AG09319 (cell line): Measurements from ENCODE around the gene SPTA1.
"Not testable (repeated sequence)": the region's sequence is repeated elsewhere in the genome, so short reads cannot be mapped to it uniquely, and the experiment has no call there.

Experiments
- DNase-seq: peaks from one replicate; pipeline ENCODE4 v3.0.0-alpha.2; 2010; ENCODE audit warnings: low read depth; ENCODE audit errors: extremely low read depth
- TF ChIP-seq, protein P1 (sequence below): IDR thresholded peaks from 2 replicates; pipeline ENCODE4 v1.5.1; 2011; ENCODE audit warnings: low read depth, mild to moderate bottlenecking, inconsistent platforms, low read length, moderate library complexity

SPTA1 gene

DNA sequence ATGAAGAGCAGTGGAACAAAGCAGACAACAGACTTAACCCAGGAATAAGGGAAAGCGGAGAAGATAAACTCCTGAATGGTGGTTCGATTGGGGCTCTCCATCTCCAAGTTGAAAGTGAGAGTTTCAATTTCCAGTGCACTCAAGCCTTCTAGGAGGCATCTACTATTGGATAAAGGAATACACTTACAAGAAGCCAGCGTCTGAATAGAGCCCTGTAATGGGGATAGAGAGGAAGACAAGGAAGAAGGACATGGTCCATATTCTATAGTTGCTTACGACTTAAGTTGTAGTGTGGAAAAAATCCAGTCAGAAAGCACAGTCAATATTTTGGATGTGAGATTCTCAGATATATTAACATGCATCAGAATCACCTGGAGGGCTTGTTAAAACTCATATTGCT is 14.0 kb upstream of the SPTA1 start, which contains the start of gene OR6K2:
Gene OR6K2, minus strand, starts transcription at position 101 of the 400 bp plus-strand sequence. Its CDS starts 0 bp downstream, at position 101.
- TF ChIP-seq, protein P1, sequence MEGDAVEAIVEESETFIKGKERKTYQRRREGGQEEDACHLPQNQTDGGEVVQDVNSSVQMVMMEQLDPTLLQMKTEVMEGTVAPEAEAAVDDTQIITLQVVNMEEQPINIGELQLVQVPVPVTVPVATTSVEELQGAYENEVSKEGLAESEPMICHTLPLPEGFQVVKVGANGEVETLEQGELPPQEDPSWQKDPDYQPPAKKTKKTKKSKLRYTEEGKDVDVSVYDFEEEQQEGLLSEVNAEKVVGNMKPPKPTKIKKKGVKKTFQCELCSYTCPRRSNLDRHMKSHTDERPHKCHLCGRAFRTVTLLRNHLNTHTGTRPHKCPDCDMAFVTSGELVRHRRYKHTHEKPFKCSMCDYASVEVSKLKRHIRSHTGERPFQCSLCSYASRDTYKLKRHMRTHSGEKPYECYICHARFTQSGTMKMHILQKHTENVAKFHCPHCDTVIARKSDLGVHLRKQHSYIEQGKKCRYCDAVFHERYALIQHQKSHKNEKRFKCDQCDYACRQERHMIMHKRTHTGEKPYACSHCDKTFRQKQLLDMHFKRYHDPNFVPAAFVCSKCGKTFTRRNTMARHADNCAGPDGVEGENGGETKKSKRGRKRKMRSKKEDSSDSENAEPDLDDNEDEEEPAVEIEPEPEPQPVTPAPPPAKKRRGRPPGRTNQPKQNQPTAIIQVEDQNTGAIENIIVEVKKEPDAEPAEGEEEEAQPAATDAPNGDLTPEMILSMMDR, result no peak
- DNase-seq, result no peak

DNA sequence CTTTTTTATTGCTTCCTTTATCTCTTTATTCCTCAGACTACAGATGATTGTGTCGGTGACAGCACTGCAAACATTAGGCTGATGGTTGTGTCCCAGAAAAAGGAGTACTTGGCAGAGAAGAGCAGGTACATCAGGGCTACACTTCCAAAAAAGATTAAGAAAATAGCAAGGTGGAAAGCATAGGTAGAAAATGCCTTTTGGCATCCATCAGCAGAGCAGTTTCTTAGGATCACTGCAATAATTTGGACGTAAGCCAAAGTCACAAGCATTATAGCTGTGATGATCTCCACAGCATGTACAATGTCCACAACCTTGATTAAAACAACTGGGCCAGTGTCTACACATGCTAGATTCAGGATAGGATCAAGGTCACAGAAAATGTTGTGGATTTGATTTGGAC is 8.1 kb upstream of the SPTA1 start:
- DNase-seq, result no peak
- TF ChIP-seq, protein P1, result no peak

DNA sequence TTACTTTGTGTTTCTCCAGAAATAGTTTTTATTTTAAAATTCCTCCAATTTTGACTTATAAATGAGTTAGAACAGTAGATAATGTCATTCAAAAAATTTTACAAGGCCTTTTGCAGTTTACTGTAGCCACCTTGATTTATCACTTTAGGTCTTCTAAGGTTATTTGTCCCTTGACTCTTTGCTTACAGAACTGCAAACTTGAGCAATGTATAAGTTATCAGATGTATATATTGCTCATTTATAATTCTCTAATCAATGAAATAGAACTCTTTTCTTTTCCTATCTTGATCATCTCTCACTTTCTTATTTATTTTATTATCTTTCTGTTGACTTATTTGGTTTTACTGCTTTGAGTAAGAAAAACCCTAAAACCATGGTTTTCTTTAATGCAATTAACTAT is 5.8 kb upstream of the SPTA1 start:
- TF ChIP-seq, protein P1, result no peak
- no peak for DNase-seq

DNA sequence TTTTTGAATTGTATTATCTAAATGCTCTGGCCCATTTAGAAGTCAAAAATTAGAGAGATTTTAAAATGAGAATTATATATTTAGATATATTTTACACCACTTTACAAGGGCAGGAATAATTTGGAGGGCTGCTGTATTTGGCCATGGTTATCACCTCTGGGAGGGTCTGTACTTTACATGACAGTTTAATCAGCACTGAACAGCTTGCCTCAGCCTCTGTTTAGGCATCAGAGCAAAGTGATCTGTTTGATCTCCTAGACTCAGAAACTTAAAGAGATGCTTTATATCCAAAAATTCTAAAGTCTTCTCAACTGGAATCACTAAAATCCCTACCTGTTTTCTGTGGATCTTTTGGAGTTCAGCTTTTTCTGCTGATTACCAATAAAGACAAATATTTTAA is 5.4 kb upstream of the SPTA1 start:
- DNase-seq, result no peak
- TF ChIP-seq, protein P1, result no peak

DNA sequence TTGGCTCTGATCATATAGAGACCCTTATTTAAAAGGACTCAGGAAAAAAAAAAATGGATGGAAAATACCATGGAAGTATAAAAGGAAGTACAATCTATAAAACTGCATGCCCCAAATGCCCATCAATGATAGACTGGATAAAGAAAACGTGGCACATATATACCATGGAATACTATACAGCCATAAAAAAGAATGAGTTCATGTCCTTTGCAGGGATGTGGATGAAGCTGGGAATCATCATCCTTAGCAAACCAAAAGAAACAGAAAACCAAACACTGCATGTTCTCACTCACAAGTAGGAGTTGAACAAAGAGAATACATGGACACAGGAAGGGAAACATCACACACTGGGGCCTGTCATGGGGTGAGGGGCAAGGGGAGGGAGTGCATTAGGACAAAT is 4.6 kb upstream of the SPTA1 start:
- not testable (repeated sequence) for DNase-seq

DNA sequence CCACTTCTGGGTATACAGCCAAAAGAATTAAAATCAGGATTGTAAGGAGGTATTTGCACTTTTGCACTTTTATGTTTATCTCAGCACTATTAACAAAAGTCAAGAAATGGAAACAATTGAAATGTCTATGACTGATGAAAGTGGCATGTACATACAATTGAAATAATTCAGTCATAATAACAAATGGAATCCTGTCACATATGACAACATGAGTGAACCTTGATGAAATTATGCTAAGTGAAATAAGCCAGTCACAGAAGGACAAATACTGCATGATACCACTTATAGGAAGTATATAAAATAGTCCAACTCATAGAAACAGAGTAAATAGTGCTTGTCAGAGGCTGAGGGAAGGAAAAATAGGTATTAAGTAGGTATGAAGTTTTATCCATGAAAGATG is 3.4 kb upstream of the SPTA1 start:
- DNase-seq, result no peak
- TF ChIP-seq, protein P1, result no peak

DNA sequence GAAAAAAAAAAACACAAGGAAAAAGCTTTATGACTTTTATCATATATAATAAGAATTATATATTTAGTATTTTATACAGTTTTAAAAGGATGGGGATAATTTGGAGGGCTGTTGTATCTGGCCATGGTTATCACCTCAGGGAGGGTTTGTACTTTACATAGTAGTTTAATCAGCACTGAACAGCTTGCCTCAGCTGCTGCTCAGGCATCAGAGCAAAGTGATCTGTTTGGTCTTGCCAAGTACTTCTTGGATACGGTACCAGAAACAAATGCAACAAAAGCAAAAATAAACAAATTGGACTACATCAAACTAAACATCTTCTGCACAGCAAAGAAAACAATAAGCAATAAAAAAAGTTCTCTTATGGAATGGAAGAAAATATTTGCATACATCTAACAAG is 2.6 kb upstream of the SPTA1 start:
- TF ChIP-seq, protein P1, result no peak
- DNase-seq, result no peak

DNA sequence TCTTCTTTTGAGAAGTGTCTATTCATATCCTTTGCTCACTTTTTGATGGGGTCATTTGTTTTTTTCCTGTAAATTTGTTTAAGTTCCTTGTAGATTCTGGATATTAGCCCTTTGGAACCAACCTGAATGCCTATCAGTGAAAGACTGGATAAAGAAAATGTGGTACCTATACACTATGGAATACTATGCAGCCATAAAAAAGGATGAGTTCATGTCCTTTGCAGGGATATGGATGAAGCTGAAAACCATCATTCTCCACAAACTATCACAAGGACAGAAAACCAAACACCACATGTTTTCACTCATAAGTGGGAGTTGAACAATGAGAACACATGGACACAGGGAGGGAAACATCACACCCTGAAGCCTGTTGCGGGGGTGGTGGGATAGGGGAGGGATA is 1.8 kb upstream of the SPTA1 start:
- DNase-seq, result not testable (repeated sequence)

DNA sequence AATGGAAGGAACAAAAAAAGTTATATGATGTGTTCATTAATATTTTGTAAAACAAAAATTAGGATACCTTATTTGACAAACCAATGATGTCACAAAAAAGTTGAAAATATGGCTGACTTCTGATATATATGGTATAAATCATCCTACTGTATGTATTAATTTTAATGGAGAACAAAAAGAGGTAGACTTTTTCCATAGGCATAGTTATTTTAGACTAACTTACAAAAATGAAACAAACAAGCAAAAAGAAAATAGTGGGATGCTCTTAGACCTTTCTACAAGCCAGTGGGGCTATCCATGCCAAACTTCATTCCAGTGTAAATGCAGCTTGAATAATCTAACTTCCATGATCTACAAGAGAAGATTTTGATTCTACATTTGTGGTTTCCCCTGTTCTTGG is 522 bp upstream of the SPTA1 start:
- no peak for DNase-seq

More for the DNA sequence above, 522 bp upstream of the SPTA1 start:
- TF ChIP-seq, protein P1, result no peak
